Embryonic facial prominence (tissue), 1 donor: ENCODE measurements around the gene MAP7D3.

ENCODE experiments used
- DNase-seq: peaks from one replicate; pipeline ENCODE4 v3.0.0-alpha.2; 2016; ENCODE audit errors: extremely low spot score

MAP7D3 gene

DNA sequence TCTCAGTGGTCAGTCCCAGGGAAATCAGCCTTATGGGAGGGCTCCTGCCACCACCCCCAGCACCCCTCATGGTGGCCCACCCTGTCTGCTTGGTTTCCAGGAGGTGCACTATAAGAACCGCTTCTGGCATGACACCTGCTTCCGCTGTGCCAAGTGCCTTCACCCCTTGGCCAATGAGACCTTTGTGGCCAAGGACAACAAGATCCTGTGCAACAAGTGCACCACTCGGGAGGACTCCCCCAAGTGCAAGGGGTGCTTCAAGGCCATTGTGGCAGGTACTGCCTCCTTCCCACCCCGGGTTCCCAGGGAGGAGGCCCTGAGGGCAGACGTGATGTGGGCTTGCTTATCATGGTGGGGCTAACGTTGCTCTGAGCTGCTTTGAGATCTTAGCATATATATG is 44.3 kb downstream of the MAP7D3 start:
- DNase-seq: no peak

DNA sequence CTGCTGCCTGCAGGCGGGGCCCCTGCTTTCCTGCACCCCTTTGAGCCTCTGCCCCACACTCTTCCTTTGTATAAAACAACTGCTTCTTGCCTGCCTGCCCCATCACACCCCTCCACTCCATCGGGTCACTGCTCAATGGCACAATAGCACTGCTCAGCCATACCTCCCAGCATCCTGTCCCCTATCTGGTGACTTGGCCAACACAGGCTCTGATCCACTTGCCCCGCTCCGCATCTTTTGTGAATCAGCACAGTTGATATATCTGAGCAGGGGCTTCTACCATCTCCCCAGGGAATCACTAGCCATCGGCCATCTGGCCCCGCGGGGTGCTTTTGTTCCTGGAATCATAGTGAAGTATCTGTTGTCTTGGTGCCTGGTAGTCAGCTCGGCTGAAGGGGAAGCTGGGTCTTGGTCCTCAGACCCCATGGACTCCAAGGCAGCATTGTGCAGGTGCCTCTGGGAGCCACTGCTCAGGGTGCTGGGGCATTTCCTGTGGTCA is 45.3 kb downstream of the MAP7D3 start:
- DNase-seq: no peak

DNA sequence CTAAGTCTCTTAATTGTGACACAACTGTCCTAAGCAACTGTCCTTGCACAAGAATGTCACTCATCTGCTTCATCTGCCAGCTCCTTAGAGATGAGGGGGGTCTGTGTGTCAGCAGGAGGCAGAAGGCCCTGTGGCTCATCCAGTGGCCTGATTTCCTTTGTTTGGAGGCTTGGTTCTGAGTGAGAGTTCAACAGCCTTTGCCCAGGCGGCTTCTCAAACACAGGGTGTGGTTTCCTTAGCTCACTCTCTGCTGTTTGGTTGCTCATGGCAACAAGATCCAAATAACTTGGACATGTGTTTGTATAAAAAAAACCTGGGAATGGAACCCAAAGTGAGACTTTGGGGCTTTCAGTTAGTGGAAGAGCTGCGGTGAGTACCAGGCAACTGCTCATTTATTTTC is 46.6 kb downstream of the MAP7D3 start:
- no peak for DNase-seq

DNA sequence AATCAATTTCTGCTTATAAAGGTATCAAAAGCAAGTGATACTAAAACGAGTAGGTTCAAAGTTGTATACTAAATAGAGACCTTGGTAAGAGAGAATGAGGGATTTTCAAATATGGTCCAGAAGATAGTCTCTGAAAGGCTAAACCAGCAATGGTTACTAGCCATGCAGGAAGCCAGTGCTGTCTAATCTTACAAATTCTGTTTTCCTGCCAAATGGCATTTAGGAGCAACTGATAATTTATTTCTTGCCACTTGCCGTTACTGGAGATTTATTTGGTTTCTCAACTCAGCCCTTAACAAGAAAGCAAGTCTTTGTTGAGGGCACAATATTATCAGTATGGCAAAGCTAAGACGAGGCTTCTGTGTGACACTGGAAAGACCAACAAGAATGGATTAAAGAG is 47.2 kb downstream of the MAP7D3 start:
- no peak for DNase-seq

DNA sequence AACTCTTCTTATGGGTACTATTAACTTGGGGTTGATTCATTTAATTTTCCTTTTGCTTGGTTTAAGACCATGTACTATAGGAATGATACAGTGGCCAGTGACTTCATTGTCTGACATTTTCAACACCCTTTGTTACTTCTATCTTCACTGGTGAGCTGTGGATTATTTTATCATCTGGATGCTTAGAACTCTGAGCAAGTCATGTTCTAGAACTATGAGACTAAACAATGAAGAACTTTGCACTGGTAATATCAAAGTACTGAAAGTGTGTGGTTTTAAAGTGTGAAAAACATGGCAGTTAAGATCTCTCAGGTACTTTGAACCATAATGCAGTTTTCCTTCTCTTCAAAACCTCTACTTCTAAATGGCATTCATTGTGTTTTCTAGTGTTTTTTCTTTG is 47.8 kb downstream of the MAP7D3 start:
- DNase-seq: no peak

DNA sequence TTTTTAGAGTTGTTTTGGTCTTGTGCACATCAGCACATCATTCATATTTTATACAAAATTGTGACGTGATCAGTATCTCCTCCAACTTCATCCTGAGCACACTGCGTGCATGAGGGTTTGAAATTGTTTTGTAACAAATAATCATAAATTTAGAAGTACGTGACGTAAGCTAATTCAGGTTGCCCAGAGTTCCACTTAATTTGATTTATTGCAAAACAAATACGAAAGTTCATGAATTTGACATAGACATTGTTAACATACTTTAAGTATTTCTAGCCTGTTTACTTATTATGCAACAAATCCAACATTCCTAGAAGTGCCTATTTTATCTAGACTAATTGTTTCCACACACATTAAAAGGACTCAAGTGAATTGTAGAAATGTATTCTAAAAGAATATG is 48.3 kb downstream of the MAP7D3 start:
- no peak for DNase-seq

DNA sequence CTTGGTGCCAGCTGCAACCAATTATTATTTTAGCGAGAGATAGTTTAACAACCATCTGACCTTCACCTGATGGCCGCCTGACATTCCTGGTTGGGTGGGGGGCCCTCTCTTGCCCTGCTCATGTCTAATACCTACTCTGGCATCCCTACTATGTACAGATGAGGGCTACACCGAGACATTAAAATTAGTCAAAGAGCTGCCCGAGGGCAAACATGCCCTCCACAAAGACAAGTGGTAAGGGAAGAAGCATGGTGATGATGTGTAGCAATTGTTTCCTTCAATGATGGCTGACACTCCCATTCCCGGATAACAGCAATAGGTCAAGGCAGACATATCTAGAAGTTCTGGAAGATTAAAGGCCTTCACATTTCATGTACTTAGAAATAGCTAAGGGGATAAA is 49.6 kb downstream of the MAP7D3 start:
- no peak for DNase-seq

DNA sequence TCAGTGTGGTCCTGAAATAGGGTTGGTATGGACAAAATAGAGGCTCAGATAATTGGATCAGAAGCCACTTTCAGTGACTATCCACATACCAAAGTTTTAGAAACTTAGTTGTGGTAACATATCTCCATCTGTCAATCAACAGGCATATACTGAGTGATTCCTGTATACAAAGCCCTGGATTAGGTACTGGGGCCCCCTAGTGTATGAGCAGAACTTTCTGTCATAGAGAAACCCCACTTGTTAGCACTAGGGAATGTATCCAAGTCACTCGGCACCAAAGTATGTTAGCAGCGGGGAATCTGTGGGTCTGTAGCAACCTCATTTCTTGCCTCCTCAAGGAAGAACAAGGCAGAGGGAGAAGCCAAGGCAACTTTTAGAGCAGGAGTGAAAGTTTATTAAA is 50.7 kb downstream of the MAP7D3 start:
- no peak for DNase-seq

DNA sequence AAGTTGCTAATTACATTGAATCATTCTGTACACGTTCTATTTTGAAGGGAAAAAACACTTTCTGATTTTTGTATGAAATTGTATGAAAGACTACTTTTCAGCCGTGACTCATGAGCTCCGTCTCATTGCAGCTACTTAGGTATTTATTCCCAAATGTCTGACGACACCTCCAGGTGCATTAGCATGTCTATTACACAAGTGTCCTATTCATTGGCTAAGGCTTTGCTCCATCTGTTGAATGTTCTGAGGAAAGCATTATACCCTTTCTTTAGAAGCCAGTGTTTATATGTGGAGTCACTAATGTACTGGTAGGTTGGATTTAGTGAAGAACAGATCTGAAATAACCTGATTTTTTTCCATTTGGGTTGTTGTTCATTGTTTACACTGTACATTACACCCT is 51.8 kb downstream of the MAP7D3 start:
- DNase-seq: no peak

DNA sequence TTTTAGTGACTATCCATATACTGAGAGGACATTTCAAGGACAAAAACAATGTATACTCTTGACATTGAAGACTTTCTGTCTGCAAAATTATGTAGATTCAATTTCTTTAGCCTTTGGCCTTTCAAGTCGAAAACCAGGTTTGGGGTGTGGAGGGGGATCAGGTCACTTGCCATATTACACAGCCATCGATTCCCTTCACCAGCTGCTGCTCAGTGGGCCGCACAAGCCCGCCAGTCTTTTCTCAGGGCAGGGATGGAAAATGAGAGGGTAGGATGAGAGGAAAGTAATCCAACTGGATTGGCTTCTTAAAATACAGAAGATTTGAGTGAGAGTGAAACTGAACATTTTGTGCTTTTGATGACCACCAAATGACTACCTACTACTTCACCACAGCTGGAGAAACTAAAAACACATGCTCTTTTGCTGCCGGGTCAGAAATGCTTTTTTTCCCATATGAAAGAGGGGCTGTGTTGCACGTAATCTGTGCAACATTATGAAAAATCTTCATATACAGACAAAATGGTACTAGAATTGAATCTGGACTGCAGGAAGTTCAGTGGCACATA is 52.4 kb downstream of the MAP7D3 start:
- no peak for DNase-seq

DNA sequence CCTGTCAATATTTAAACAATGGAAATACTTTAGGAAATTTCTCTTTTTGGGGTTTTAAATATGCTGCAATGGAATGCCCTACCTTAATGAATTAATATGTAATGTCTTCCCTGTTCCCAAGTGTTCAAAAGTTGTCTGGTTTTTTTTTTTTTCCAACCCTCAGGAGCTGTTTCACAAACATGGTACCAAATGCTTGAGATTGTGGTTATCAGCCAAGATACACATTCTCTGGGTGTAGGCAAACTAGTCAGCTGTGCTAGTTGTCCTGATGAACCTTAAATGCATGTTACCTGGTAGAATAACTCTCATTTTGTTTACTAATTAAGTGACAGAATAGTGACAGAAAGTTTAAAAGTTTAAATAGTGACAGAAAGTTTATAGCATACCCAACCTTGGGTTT is 53.2 kb downstream of the MAP7D3 start:
- DNase-seq: no peak

DNA sequence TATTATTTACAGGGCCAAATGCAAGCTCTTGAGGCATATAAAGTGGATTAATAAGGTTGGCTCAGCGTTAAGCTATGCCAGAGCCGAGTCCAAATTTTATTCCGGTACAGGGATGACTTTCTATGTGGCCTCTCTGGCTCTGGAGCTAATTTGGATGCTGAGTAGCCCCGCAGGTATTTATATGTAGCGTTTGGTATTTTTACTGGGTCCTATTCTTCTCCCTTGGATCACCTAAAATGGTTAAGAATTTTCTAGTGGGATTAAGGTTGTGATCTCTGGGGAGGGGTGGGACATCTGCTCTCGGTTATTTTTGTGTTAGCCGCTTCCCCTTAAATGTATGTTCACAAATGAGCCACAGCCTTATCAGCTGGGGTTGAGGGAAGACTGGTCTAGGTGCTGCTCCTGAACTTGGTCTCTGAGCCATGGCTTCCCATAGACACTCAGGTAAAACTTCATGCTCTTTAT is 54.5 kb downstream of the MAP7D3 start:
- no peak for DNase-seq

DNA sequence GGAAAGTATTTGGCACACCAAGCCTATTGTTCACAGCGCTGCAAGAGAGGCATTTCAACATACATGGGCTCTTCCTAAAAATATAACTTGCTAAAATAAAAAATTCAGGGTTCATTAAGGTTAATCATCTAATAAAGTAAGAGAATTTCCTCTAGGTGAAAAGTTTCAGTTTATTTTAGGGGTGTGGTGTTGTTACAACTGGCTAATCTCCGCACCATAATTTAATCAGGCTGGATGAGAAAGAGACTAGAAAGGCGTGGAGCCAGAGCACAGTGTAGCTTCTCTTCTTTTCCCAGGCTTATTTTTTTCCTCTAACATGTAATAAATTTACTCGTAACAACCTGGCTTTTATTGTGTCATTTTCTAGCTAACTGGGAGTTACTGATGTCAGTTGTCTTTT is 56.0 kb downstream of the MAP7D3 start:
- DNase-seq: no peak

DNA sequence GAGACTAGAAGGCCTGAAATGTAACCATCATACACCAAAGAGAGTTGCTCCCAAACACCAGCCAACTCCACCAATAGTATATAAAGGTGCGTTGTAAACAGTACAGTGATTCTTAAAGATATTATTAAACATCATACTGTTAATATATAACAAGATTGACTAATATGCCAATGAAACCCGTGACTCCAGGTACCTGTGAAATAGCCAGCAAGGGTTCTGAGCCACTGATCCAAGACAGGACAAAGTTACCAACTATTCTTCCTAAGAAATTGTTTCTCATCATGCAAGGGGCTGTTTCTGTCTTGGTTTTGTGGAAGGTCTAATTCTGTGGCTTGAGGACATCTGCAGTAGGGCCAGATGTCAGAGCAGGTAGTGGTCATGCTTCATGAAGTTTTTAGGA is 56.7 kb downstream of the MAP7D3 start:
- DNase-seq: no peak

DNA sequence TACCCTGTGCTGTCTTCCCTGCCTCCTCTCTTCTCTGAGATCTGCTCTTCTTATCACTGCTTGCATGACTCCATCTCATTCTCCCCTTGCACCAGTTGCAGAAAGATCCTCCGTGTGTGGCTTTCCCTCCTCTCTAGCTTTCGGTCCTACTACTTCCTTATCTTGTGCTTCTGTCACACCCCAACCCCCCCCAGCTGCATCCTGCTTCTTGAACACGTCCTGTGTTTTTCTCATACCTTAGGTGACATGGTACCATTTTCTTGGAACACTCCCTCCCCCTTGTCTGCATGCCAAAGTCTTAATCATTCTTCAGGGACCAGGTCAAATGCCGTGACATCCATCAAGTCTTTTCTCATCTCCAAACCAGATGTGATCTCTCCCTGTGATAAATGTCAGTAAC is 57.4 kb downstream of the MAP7D3 start:
- no peak for DNase-seq

DNA sequence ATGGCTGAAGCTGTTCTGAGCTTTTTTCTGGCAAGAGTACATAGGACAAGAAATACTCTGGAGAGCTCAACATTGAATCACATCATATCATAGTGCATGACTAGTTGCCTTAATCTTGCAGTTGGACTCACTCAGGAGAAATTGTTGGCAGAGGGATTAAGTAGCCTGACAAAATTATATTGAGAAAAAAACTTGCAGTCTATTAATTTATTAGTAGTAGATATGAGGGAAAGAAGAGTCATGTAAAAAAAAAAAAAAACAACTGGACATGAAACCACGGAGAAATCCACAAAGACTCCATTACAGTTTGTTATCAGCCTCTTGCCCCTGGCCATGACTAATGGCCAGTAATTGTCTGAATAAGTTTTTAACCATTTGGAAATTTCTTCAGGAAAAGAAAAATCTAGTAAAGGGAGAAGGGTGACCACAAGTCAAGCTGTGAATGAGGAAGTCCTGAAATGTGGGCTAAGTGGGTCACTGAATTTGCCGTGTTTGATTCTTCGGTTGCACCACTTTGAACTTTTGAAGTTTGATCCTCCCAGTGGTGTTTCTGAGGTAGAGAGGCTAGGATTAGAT is 58.3 kb downstream of the MAP7D3 start:
- no peak for DNase-seq

DNA sequence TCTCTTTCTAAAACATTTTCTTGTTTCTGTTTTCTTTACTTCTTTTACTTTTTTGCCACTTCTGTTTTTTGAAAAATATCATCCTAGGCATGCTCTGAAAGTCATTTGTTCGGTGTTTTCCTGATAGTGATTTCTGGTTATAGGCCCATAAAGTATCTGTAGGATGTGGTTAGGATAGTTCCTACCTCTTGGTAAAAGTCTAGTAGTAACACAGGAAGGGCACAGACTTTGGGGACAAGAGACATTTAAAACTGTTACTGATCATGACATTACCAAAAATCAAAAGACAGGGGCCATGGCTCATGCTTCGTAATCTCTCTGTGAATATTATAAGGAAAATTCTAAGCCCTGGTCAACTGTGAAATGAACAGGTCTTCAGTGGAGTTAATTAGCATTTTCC is 59.1 kb downstream of the MAP7D3 start:
- no peak for DNase-seq

DNA sequence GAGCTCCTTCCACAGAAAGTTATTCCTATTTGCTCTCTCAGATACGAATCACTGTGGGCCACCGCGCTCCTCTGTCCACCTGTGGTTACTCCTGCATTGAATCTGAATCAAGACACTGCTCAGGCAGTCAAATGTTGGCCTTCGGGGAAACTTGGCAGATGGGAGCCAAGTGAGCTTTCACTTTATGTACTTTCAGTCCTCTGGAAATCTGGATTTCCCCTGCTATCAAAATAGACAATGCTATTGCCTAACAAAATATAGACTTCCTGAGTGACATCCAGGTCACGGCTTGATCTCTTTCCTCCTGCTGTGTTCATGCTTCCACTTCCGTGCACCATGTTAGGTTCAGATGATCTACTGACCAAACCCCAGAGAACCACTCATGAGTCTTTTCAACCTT is 60.0 kb downstream of the MAP7D3 start:
- DNase-seq: no peak

DNA sequence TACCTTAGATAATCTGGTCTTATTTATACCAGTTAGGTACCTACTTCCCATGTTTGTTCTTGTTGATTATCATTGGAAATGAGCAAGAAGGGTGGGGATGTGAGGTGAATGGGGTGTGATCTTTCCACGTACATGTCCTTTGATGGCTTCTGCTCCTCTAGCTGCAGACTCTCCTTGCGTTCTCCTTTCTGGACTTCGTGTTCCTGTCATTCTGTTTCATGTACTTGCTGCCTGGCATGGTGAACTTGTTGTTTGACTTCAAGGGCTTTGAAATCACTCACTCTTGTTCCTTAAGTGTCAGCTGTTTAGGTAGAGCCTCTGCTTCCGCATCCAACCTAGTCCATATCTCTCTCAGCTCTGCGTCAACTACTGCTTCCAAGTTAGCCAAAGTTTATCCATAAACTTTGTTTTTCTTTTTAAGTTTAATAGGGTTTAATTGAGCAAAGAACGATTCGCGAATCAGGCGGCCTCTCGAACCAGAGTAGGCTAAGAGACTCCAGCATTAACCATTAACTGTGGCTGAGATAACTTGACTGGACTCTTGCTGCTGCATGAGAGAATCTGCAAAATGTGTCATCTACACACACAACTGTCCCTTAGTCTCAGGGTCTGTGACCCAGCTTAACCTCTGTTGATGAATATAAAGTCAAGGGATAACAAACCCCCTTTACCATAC is 61.0 kb downstream of the MAP7D3 start:
- no peak for DNase-seq

DNA sequence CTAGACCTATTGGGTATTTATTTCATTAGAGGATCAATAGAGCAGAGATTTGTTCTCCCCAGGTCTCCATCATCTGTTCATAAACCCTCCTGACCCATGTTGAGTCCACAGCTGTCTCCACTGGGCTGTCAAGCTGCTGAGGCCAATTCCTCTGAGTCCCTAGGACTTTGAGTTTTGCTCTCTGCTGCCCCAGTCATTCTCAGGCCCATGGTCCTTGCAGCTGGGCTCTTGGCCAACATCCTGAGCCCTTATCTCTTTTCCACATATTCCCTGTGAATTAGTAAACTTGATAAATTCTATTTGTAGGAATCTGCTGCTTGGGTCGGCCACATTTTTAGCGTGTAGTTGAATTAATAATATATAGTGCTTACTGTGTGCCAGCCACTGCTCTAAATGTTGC is 62.0 kb downstream of the MAP7D3 start:
- no peak for DNase-seq

DNA sequence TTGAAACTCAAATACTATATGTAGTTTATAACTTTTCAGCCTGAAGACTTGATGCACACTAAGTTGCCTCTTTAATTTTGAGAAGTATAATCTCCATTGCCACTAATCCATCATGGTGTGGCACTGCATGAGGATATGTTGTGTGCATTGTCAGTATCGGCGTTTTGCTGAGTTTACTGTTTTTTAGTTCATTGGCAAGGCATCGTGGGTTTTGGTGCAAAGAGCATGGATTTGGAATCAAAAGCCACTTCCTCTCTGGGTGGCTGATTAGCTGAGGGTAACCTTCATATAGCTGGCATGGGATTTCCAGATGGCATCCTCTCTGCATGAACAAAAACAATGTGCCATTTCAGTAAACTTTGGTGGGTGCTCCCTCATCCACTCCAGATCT is 65.2 kb downstream of the MAP7D3 start:
- DNase-seq: no peak

DNA sequence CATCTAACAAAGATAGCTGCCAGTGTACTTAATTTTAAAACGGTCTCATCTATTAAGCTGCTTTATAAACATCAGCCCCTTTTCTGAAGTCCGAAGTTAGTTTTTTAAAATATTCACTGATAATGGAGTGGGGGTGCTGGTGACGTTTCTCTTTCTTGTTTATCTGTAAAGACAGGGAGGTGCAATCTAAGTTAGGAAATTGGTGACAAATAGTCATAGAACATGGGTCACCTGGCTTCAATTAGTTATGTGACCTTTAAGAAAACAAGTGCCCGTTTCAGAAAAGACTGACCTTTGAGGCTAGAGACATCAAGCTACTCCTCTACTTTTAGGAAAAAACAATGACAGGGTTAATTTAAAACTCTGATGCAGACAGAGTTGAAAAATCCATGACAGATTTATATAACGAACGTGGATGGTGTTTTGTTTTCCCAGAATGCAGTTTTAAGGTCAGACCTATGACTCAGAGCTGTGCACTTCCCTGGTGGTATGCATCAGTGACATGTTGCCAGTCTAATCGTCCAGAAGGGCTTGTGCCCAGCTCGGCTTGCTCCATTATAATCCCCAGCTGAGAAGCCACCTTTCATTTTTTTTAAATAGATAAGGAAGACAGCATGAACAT is 65.7 kb downstream of the MAP7D3 start:
- DNase-seq: no peak

DNA sequence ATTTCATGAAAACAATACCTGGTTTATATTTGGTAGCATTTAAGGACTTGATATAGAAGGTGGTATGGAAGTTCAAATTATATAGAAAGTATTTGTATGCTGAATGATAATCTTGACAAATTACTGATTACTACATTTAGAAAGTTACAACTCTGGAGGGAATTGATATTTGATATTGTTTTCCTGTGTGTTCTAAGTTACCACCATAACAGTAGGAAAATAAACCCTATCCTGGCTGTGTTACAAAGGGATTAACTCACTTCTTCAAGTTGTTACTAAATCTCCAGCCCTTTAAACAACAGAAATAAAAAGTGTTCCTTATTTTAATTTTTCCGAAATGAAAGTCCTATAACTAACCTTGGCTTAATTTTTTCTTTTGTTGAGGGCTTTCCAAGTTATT is 67.3 kb downstream of the MAP7D3 start:
- DNase-seq: no peak
